Activated CD4-positive, alpha-beta T cell treated with anti-CD3 and anti-CD28 coated beads for 24 hours (primary cell): ENCODE data around the gene DVL3.
A peak's percentile ranks its signal among the peaks of the same experiment; 100 is the strongest.
"Not testable (repeated sequence)": the region's sequence is repeated elsewhere in the genome, so short reads cannot be mapped to it uniquely, and the experiment has no call there.

Source experiments
- DNase-seq, 2 donors: peaks; one replicate each; pipeline ENCODE4 v3.0.0-alpha.2; 2020; ENCODE audit warnings: low read depth in 2 of 2

The DVL3 gene

DNA sequence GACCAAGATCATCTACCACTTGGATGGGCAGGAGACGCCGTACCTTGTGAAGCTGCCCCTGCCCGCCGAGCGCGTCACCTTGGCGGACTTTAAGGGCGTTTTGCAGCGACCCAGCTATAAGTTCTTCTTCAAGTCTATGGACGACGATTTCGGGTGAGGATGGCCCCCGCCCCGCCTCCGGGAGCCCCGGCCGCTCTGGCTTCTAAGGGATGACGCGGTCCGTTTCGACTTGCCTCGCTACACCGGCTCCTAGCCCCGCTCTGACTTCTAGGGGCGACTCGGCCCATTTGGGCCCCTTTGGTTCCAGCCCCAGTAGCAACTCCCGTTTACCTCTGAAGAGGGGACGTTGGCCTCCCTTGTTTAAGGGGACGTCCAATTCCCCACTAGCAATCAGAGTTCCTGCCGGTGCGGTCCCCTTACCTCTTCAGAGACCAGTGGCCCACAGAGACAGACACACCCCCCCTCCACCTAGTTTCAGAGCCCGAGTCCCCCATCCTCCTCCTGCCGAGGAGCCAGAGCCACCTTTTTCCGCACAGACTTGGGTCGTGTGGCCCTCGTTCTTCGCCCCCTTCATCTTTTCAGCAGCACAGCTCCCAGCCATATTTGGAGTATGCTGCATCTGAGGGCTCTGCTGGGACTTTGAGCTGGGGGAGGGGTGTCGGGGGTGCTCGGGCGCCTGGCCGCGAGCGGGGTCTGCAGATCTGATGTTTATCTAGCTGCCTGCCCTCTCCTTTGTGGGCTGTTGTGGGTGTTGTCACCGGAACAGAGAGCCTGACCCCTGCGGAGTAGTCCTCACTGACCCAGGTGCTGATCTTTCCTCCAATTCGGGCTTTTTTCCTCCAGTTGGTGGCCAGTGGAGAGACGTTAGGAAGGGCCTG lies 706 bp downstream of the DVL3 start:
- DNase-seq, result peak; percentile 14 to 36

DNA sequence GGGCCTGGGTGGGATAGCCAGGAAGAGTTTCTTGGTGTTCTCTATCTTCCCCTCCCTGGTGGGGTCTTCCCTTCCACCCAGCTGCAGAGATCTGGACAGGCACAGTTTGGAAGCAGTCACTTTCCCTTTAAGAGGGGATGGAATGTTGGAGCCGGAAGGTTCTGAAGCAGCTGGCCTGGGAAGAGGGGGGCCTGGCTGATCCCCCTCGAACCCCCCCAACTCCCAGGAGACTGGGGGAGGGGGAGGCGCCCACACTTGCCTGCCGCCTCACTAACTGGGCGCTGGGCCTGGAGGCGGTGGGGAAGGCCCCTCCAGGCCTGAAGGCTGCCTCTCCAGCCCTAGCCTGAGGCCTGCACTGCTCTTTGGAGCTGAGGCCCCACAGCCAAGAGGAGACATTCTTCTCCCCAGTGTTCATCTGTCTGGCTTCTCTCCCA lies 1.4 kb downstream of the DVL3 start:
- DNase-seq, result no peak

DNA sequence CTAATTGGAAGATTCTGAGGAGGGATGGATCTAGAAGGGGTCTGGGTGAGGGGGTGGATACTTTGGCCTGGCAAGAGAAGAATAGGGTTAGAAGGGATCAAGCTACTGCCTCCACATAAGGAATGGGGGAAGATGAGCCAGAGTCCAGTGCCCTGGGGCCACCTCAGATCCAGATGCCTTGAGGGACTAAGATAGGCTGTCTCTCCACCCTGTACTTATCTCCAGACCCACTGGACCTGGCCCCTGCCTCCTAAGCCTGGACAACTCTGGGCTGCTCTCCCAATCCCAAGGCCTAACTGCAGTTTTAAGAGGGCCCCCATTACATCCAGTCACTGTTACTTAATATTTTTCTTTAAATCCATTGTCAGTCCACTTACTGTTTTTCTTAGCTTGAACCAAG lies 2.0 kb downstream of the DVL3 start:
- no peak for DNase-seq

DNA sequence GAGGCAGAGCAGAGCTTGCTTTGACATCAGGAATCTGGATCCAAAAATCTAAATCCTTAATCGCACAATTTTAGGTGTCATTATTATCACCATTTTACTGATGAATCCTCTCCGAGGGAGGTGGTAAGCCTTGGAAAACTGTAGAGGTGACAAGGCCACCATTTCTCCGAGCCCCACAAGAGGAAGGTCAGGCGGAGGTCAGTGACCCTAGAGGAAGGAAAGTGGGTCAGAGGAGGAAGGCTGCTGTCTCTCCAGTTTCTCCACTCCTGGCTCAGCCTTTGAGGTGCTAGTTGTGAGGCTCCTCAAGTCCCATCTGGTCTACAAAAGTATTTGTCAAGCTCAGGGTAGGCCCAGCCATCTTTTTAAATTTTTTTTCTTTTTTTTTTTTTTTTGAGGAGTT lies 3.2 kb downstream of the DVL3 start:
- DNase-seq, result no peak

DNA sequence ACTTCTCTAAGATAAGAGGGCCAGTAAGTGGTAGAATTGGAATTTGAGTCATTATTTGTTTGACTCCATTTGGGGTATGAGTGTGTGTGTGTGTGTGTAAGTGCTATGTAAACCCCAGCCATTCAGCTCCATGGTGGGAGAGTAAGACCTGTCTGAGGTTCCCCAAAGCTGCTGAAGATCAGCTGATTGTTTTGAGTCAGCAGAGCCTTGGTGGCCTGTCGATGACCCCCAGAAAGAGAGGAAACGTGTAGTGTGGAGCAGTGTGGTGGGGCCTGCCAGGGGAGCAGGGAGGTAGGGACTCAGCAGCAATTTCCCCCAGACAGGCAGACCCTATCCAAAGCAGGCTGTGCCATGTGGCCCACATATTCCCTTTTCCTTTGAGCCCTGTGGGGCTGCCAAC lies 5.3 kb downstream of the DVL3 start:
- no peak for DNase-seq

DNA sequence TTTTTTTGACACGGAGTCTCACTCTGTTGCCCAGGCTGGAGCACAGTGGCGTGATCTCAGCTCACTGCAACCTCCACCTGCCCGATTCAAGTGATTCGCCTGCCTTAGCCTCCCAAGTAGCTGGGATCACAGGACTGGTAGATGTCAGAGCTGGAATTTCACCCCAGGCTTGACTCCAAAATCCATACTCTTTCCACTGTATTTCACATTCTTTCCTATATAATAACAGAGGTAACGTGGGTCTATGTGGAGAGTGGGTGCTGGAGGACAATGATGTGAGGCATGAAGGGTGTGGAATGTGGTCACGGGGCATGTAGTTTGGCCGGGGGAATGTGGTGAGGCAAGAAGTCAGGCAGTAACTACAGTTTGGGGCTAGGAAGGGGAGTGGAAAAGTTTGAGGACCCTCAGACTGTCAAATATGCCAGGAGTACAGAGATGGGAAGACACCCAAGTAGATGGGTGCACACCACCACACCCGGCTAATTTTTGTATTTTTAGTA lies 7.4 kb downstream of the DVL3 start:
- not testable (repeated sequence) for DNase-seq

DNA sequence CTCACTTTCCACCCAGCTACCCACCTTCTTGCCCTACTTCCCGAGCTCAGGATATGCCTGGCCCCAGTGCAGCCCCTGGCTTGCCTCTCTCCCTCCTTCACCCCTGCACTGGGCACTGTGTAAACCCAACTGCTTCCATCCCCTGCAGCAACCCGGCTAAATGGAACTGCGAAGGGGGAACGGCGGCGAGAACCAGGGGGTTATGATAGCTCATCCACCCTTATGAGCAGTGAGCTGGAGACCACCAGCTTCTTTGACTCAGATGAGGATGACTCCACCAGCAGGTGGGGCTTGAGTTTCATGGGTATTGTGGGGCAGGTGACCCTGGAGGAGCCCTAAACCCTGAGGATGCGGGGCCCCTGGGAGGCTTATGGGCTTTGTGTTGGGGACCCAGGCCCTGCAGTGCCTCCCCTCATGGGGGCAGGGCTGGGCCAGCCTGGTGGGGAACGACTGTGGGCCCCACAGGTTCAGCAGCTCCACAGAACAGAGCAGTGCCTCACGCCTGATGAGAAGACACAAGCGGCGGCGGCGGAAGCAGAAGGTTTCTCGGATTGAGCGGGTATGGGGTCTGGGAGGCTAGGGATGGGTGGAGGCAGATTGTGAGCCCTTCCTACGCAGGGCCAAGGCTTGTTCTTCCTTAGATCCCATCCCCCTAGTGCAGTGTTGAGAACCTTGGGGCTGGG lies 9.6 kb downstream of the DVL3 start:
- DNase-seq, result no peak

DNA sequence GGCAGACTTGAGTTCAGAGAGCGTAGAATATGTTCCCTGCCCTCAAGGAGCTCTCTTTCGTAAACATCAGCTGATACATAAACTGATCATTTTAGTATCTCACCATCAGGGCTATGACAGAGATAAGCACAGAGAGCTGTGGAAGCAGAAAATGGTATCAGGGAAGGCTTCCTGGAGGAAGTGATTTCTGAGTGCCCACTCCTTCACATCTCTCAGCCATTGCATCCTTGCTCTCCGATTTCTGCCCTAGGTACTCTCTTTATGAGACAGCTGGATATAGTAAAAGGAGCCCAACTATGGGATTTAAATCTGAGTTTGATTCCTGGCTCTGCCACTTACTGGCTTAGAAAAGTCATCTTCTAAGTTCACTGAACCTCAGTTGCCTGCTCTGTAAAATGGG lies 10.4 kb downstream of the DVL3 start:
- DNase-seq, result no peak

DNA sequence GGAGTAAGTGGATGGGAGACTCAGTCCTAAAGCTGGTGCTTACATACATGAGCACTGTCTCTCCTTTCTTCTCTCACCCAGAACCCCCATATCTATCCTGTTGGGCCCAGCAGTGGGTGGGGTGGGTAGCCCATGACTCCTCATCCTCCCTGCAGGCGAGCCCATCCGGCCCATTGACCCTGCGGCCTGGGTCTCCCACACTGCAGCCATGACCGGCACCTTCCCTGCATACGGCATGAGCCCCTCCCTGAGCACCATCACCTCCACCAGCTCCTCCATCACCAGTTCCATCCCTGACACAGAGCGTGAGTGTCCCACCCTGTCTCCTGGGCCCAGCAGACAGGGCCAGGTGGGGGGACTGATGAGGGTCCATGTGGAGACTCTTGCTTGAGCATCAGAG lies 11.5 kb downstream of the DVL3 start:
- DNase-seq, result no peak

DNA sequence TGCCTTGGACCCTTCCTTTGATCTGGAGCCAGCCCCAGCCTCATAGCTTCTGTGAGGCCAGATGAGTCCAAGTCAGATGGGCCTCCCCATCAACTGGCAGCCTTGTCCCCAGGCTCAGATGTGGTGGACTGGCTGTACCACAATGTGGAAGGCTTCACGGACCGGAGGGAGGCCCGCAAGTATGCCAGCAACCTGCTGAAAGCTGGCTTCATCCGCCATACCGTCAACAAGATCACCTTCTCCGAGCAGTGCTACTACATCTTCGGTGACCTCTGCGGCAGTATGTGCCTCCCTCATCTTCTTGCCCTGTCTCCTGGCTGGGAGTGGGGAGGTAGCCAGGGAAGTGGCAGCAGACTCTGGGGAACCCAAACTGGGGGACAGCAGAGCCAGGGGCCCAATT lies 12.6 kb downstream of the DVL3 start:
- no peak for DNase-seq

DNA sequence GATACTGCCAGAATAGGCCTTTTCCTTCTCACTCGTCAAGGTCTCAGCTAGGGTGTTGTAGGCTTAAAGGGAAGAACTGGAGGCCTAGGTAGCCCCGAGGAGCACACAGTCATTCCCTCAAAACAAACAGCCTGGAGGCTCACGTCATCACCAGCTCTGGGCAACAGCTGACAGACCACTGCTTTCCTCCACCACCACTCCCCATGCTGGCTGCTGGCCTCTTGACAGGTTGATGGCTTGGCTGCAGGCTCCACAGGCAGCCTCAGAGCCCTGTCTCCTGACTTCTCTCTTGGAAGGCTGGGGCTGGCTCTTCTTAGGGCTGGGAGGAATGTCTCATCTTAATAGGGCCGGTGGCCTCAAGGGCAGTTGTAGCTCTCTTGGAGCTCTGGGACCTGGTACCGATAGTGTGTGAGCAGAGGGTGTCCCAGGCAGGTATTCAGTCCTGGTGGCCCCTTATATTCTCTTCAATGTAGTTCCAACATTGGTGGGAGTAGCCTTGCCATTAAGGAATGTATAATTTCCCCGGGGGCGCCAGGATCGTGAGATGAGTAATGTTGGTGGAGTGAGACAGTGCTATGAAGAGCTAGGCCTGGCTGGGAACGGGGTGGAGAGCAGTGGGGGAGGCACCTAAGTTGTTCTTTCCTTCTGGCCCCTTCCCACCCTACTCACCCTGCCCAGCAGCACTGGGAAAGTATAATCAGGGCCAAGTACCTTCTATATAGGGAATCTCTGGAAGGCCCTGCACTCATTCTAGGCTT lies 13.4 kb downstream of the DVL3 start:
- DNase-seq, result no peak

DNA sequence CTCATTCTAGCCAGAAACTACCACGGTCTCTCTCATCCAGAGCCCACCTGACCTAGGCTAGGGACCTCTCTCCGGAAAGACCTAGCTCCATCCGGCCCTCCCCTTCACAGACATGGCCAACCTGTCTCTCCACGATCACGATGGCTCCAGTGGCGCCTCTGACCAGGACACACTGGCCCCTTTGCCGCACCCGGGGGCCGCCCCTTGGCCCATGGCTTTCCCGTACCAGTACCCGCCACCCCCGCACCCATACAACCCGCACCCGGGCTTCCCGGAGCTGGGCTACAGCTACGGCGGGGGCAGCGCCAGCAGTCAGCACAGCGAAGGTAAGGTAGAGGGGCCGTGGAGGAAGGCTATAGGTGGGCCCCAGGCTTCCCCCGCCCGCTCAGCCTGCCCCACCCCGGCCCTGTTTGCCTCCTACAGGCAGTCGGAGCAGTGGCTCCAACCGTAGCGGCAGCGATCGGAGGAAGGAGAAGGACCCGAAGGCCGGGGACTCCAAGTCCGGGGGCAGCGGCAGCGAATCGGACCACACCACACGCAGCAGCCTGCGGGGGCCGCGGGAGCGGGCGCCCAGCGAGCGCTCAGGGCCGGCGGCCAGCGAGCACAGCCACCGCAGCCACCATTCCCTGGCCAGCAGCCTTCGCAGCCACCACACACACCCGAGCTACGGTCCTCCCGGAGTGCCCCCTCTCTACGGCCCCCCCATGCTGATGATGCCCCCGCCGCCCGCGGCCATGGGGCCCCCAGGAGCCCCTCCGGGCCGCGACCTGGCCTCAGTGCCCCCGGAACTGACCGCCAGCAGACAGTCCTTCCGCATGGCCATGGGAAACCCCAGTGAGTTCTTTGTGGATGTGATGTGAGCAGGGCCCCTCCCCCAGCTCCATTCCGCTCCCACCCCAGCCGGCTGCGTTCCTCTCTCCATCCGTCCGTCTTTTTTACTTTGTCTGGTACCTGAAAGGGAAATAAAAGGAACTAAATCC lies 15.0 kb downstream of the DVL3 start:
- no peak for DNase-seq

DNA sequence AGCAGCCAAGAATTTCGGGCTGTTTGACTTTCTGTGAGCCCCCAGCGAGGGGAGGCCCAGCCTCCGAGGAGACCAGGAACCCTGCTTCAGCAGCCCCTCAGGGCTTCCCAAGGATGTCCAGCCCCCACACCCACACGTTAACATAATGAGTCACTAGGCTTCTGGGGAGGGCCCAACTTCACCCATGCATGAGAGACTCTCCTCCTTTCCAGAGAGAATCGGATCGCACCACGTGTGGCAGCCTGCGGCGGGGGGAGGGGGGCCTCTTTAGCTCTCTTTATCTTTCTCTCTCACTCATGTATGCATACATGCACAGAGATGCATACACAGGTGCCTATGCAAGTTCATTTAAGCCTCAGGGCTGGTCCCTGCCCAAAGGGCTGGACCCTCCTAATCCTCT lies 16.4 kb downstream of the DVL3 start:
- DNase-seq, result no peak

DNA sequence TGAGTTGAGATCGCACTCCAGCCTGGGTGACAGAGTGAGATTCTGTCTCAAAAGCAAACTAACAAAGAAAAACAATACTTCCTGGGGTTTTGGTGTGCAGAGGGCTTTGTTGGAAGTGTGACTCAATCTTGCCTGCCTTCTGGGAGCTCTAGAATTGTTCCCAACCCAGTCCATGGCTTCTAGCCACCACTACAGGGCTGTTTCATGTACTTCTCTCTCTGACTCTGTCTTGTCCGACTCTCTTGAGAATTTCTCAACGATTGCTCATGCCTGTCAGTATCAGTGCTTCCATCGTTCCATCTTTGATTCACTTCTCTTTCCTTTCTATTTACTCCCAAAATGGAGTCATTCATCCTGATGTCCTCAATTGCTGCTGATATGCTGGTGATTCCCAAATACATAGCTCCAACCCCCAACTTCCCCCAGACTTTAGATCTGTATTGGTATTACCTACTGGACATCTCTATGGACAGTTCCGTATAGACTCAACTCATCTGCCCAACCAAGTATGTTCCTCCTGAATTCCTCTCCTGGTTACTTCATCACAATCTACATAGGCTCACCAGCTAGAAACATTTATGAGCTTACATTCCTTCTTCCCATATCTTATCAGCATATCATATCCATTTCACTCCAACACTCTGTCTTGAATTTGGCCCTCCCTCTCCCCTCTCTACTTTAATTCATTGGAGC lies 17.6 kb downstream of the DVL3 start:
- no peak for DNase-seq

DNA sequence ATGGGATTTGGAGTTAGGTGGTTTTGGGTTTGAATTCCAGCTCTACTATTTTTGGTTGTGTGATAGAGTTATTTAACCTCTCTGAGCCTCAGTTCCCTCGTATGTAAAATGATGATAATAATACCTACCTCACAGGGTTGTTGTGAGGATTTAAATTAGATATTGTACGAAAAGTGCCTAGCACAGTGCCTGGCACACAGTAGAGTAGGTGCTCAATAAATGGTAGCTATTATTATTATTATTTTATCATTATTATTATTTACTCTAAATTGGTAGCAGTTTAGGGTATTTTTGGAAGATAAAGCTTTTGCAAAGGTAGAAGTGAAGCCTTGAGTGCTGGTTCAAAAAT lies 18.2 kb downstream of the DVL3 start:
- no peak for DNase-seq

DNA sequence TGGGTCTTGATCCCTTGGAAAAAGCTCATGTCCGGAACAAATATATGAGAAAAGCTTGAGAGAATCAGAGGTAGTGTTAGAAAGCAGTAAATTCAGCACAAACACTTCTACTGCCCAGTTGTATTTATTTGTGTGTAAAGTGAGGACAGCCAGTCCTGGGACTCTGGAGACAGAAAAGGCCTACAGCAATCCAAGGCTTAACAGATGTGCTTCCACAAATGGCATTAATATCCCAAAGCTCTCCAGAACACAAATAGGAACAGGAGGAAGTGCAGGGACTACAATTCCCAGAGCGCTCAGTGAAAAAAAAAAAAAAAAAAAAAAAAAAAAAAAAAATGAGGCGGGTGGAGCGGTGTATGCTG lies 19.1 kb downstream of the DVL3 start:
- no peak for DNase-seq

DNA sequence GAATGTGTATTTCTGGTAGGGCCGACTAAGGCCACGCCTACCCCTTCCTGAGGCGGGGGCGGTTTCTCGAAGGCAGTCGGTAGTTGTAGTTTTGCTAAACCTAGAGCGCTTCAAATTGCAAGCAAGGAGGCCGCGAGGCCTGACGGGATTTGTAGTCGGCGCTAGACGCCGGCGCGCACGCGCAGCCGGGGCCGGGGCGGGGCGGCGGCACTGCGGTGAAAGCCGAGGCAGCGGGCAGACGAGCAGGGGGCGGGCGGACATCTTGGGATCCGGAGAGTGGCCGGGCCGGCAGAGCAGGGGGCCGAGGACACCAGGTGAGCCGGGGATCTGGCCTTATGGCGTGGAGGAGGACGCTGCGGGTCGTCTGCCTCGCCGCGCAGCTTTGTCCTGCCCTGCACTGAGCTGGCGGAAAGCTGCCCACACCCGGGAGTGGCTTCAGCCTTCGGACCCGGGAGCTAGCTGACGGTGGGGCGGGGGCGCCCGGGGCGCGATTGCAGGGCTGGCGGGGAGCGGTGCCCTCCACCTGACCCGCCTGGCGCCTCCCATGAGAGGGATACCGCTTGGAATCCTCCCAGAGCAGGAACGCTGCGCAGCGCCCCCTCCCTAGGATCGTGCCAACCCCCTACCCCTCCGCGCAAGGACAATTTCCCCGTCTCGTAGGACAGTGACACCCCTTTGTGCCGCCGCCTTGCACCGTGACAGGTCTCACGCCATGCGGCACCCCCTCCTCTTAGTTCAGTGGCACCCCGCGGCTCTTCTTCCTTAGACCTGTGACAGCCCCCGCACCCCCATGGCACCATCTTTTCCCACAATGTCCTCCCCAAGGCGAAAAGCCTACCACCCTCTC lies 19.7 kb downstream of the DVL3 start, which contains the start of gene AP2M1:
Gene AP2M1, plus strand, starts transcription at position 210 of the 847 bp plus-strand sequence. CDS start 2,139 bp downstream, outside the sequence.
- peak; percentile 93 to 95 for DNase-seq

DNA sequence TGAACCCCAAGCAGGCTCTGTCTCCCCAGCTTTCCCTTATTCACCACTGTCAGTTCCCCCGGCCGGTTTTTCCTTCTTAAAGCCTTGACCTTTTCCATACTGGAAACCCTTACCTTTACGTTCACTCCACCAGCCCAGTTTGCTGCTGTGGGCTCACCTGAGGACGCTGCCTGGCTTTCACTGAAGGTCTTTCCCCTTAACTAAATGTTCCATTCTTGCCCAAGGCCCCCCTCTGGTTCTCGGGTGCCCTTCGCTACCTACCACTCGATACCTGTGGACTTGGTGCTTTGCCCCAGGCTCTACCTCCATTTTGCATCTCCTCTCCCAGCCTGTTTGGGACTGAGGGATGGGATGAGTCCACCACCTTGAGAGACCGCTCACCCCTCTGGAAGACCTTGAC lies 20.3 kb downstream of the DVL3 start:
- no peak for DNase-seq

DNA sequence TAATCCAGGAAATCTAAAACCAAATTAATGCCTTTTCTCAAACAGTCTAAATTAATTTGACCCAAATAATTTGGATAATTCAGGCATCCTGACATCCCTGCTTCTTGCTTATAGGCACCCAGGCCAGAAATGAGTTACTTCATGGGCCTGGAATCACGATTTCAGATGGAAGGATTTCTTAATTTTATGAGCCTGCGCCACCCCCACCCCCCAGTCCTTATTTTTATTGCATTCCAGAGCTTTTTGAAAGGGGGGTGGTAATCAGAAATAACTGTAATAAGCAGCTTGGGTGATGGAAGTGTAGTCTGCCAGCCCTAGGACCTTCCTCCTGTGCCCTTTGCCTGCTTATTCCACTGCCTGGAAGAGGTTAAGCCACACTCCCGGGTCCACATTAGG lies 20.8 kb downstream of the DVL3 start:
- DNase-seq, result no peak
